Stomach (tissue), 9 donors: ENCODE measurements around the gene PITPNM1. TPM values are rescaled to one million over a fixed set of nuclear protein-coding genes. Genes with fewer than 3 reads are reported as not detected.

ENCODE experiments used
- DNase-seq, 2 donors: peaks; one replicate each; pipeline versions ENCODE4 v3.0.0 to v3.0.0-alpha.2; 2013 to 2019
- H3K27ac ChIP-seq, 5 donors: fragments of 200-600 bp in 4 of 5; sonication (generic) in 4 of 5; one replicate each; pipeline ENCODE4 v1.5.1; 2013 to 2019; ENCODE audit warnings: mild to moderate bottlenecking in 1 of 5, moderate library complexity in 1 of 5
- H3K27me3 ChIP-seq, 3 donors: fragments of 200-600 bp; sonication (generic); one replicate each; pipeline ENCODE4 v1.5.1; 2017 to 2019; ENCODE audit warnings: mixed run types in 1 of 3
- H3K36me3 ChIP-seq, 4 donors: fragments of 200-600 bp; sonication (generic); 1 replicate in 3 of 4; 2 replicates in 1 of 4; pipeline ENCODE4 v1.5.1; 2016 to 2019
- H3K4me1 ChIP-seq, 4 donors: fragments of 200-600 bp; sonication (generic); one replicate each; pipeline ENCODE4 v1.5.1; 2016 to 2019
- H3K4me3 ChIP-seq, 4 donors: fragments of 200-600 bp; sonication (generic) in 3 of 4; one replicate each; pipeline ENCODE4 v1.5.1; 2016 to 2019; ENCODE audit warnings: mild to moderate bottlenecking in 1 of 4
- H3K9me3 ChIP-seq, 4 donors: fragments of 200-600 bp; sonication (generic); one replicate each; pipeline ENCODE4 v1.5.1; 2016 to 2019
- EP300 ChIP-seq: sonication (generic); formaldehyde crosslinking; IDR thresholded peaks from one replicate; pipeline ENCODE4 v1.6.1; 2017; ENCODE audit warnings: antibody characterized with exemption
- POLR2A ChIP-seq, 4 donors: fragments of 450-650 bp; IDR thresholded peaks; one replicate each; pipeline ENCODE4 v1.6.1; 2016; ENCODE audit warnings: antibody characterized with exemption in 4 of 4, control low read depth in 2 of 4, mild to moderate bottlenecking in 1 of 4, moderate library complexity in 1 of 4
- POLR2AphosphoS5 ChIP-seq, 3 donors: sonication (generic); formaldehyde crosslinking; IDR thresholded peaks; one replicate each; pipeline ENCODE4 v1.6.1; 2016; ENCODE audit warnings: antibody characterized with exemption in 3 of 3
- WGBS, 5 donors: extraction: QIAGEN DNeasy Blood & Tissue Kit in 3 of 5; methylation state at CpG; one replicate each; pipeline versions ENCODE4 v1.1.5 to v1.1.7; 2013 to 2018; 5-methylcytosine and 5-hydroxymethylcytosine counted together
- intact Hi-C: fragments of 100-400 bp; cut with DNase I; formaldehyde crosslinking; loops from one replicate; pipeline ENCODE4 v1.15.1; 2023; ENCODE audit warnings: low total_unique reads
- polyA plus RNA-seq, 3 donors: library from polyadenylated mRNA; stranded (reverse); fragments of 200-250 nt; gene quantifications; one replicate each; pipeline ENCODE4 v1.2.3, GENCODE V29; 2013
- total RNA-seq, 5 donors: library from RNA; depleted of rRNA; stranded (reverse); fragments of >200 nt; gene quantifications; one replicate each; pipeline versions ENCODE4 v1.1.0 to v1.2.3, GENCODE V29; 2014 to 2016
- TF ChIP-seq, protein P1 (sequence below), 7 experiments: fragments of 450-650 bp in 4 of 7; fragments of 200-600 bp in 3 of 7; sonication (generic) in 3 of 7; IDR thresholded peaks; one replicate each; pipeline ENCODE4 v1.5.1; 2016 to 2019; ENCODE audit warnings: antibody characterized with exemption in 7 of 7, control low read depth in 2 of 7, mild to moderate bottlenecking in 1 of 7
- donor health status: healthy with polysubstance abuse.
- donor health status: Bipolar disorder and iron deficiency.
- donor health status: healthy.

PITPNM1 gene
- total and polyA plus RNA-seq, 8 donors, result 12.3 to 133 (median 21.1) TPM

DNA sequence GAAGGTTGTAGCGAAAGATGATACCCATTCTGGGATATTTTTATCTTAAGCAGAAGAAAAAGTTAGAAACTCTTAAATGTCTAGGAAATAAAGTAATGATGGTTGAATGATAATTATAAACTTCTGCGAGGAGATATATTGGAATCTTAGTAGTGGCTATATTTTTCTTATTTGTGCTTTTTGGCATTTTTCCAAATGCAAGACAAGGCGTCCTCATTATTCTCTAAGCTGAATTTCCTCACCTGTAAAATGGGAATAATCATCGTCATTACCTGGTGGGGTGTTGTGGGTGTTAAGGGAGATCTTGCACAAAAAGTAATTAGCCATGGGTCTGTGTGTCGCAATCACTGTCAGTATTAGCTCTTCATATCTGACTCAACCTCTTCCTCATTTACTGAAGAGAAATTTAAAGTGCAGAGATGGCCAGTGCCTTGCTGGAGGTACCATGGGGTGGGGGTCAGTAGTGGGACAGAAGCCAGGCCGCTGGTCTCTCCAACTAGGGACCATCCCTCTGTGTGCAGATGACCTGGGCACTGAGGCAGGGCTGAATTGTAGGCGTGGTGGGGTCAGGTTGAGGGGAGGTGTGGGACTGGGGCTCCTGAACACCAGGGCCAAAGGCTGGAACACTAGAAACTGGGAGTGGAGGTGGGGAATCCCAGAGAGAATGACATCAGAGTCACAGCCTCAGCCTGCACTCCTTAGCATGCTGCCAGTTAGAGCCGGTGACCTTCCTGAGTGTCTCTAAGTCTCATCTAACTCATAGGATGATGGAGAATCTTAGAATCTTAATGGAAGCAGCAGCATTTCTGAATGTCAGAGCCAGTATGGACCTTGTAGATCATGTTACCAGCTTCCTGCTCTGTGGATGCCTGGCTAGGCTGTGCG, 4.1 kb downstream of the PITPNM1 start:
- Histone ChIP-seq H3K36me3 (peaks cover 4 to 61% (median 45%) of the 10 kb centered on the region in 4 donors), H3K4me1 (peaks cover 27 to 32% (median 29%) of the 10 kb centered on the region in 4 donors), H3K27me3 (peaks cover 0 to 22% (median 0%) of the 10 kb centered on the region in 3 donors), H3K27ac (no peak overlapping the region), H3K4me3 (no peak overlapping the region), H3K9me3 (no peaks in the 10 kb centered on the region)
- 92 to 96% (median 93%) methylated on average over 9 of the region's 9 CpGs for WGBS, 5 donors
- DNase-seq, result no peak
- intact Hi-C loops, result loop anchor here (10.0 kb wide), 1 partner anchor 66 kb away; the partner anchor contains the start of gene PTPRCAP
- TF ChIP-seq, protein P1, sequence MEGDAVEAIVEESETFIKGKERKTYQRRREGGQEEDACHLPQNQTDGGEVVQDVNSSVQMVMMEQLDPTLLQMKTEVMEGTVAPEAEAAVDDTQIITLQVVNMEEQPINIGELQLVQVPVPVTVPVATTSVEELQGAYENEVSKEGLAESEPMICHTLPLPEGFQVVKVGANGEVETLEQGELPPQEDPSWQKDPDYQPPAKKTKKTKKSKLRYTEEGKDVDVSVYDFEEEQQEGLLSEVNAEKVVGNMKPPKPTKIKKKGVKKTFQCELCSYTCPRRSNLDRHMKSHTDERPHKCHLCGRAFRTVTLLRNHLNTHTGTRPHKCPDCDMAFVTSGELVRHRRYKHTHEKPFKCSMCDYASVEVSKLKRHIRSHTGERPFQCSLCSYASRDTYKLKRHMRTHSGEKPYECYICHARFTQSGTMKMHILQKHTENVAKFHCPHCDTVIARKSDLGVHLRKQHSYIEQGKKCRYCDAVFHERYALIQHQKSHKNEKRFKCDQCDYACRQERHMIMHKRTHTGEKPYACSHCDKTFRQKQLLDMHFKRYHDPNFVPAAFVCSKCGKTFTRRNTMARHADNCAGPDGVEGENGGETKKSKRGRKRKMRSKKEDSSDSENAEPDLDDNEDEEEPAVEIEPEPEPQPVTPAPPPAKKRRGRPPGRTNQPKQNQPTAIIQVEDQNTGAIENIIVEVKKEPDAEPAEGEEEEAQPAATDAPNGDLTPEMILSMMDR (IDR thresholded peaks at IDR 0.05), result no peak
- TF ChIP-seq POLR2A (IDR thresholded peaks at IDR 0.05) (no peak), EP300 (no peak), POLR2AphosphoS5 (IDR thresholded peaks at IDR 0.05) (no peak)

- Histone ChIP-seq H3K36me3 (peaks cover 8 to 67% (median 51%) of the 10 kb centered on the region in 4 donors), H3K27ac (no peak overlapping the region), H3K4me3 (no peak overlapping the region), H3K9me3 (no peaks in the 10 kb centered on the region), H3K27me3 (peaks cover 0 to 22% (median 0%) of the 10 kb centered on the region in 3 donors), H3K4me1 (peaks cover 21 to 25% (median 23%) of the 10 kb centered on the region in 4 donors)
- intact Hi-C loops, result loop anchor here (10.0 kb wide), 1 partner anchor 66 kb away; the partner anchor contains the start of gene PTPRCAP
- WGBS, 5 donors, result 70 to 94% (median 86%) methylated on average over 1 of the region's 1 CpG
- DNase-seq, result no peak
- TF ChIP-seq EP300, result no peak
- TF ChIP-seq POLR2A (IDR thresholded peaks at IDR 0.05), result no peak
Measured at GRCh38 chr11:67500484-67500821, 4.7 kb downstream of the PITPNM1 start.

- Histone ChIP-seq H3K4me1 (peaks cover 16 to 20% (median 18%) of the 10 kb centered on the region in 4 donors), H3K36me3 (peaks cover 8 to 72% (median 56%) of the 10 kb centered on the region in 4 donors), H3K27ac (no peak overlapping the region), H3K9me3 (no peaks in the 10 kb centered on the region), H3K27me3 (peaks cover 0 to 22% (median 0%) of the 10 kb centered on the region in 3 donors), H3K4me3 (no peak overlapping the region)
- DNase-seq, result no peak
- TF ChIP-seq POLR2AphosphoS5 (IDR thresholded peaks at IDR 0.05) (no peak), EP300 (no peak), POLR2A (IDR thresholded peaks at IDR 0.05) (no peak)
- TF ChIP-seq, protein P1 (IDR thresholded peaks at IDR 0.05), result no peak
- intact Hi-C loops, result loop anchor here (10.0 kb wide), 2 partner anchors 65 to 105 kb away; partner anchors contain the start of genes PTPRCAP and RAD9A
- 95 to 100% (median 97%) methylated on average over 7 to 26 of the region's 26 CpGs for WGBS, 5 donors
Measured at GRCh38 chr11:67499808-67500483, 5.2 kb downstream of the PITPNM1 start.

DNA sequence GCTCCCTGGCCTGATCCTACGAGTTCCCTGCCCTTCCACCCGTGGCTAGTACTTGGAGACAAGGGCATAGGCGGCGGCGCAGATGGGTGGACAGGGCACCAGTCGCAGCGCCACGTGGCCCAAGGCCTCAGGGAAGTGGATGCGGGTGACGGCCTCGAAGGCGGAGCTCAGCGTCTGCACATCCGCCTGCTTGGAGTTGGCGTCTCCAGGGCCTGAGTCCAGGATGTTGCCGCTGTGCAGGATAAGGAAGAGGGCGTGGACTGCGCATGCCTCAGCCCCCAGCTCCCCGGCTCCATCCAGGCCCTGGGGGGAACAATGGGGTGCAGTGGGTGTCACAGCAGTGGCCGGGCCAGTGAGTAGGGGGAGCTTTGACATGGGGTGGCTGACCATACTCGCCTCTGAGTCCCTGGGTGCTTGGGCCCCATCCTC, 6.6 kb downstream of the PITPNM1 start:
- TF ChIP-seq POLR2A (IDR thresholded peaks at IDR 0.05) (no peak), EP300 (no peak), POLR2AphosphoS5 (IDR thresholded peaks at IDR 0.05) (no peak)
- peaks cover 9 to 86% (median 69%) of the 10 kb centered on the region in 4 donors for H3K36me3 ChIP-seq
- intact Hi-C loops, result loop anchor here (10.0 kb wide), 1 partner anchor 104 kb away; the partner anchor contains the start of gene RAD9A

More for the DNA sequence above, 6.6 kb downstream of the PITPNM1 start:
- H3K4me1 ChIP-seq, result peaks cover 2 to 6% (median 5%) of the 10 kb centered on the region in 4 donors
- H3K27ac ChIP-seq, result no peak overlapping the region
- no peak overlapping the region for H3K4me3 ChIP-seq
- WGBS, 5 donors, result 84 to 92% (median 87%) methylated on average over 18 to 21 of the region's 21 CpGs
- no peaks in the 10 kb centered on the region for H3K9me3 ChIP-seq
- no peak for DNase-seq
- H3K27me3 ChIP-seq, result peaks cover 0 to 12% (median 0%) of the 10 kb centered on the region in 3 donors
